ENCODE results near the gene PHKG2. TPM values are rescaled to one million over a fixed set of nuclear protein-coding genes. Genes with fewer than 3 reads are reported as not detected.

The PHKG2 gene
- total and polyA plus RNA-seq, 10 donors, result 28.5 to 51.6 (median 34.5) TPM

GRCh38 chr16:30736995-30737793 lies 11.0 kb upstream of the PHKG2 start:
- peak; percentile 74 for DNase-seq
- H3K9me3 ChIP-seq, result no peaks in the 10 kb centered on the region
- H3K4me1 ChIP-seq, result peaks cover 0 to 28% (median 17%) of the 10 kb centered on the region in 6 donors
- H3K27ac ChIP-seq, result peak overlapping the region in 1 of 8 donors; percentile 5
- intact Hi-C loops (cut with DNase I; ENCODE audit: low total_unique reads), result no loop called here
- peaks cover 15 to 100% (median 72%) of the 10 kb centered on the region in 6 donors for H3K36me3 ChIP-seq
- WGBS, 5 donors, result 90 to 96% (median 92%) methylated on average over 13 to 17 of the region's 17 CpGs
- H3K27me3 ChIP-seq (replicated peaks in 1 of 7), result no peaks in the 10 kb centered on the region
- H3K4me3 ChIP-seq, result no peak overlapping the region
- TF ChIP-seq, protein P1, sequence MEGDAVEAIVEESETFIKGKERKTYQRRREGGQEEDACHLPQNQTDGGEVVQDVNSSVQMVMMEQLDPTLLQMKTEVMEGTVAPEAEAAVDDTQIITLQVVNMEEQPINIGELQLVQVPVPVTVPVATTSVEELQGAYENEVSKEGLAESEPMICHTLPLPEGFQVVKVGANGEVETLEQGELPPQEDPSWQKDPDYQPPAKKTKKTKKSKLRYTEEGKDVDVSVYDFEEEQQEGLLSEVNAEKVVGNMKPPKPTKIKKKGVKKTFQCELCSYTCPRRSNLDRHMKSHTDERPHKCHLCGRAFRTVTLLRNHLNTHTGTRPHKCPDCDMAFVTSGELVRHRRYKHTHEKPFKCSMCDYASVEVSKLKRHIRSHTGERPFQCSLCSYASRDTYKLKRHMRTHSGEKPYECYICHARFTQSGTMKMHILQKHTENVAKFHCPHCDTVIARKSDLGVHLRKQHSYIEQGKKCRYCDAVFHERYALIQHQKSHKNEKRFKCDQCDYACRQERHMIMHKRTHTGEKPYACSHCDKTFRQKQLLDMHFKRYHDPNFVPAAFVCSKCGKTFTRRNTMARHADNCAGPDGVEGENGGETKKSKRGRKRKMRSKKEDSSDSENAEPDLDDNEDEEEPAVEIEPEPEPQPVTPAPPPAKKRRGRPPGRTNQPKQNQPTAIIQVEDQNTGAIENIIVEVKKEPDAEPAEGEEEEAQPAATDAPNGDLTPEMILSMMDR (IDR thresholded peaks at IDR 0.05 in 8 of 11, conservative IDR thresholded peaks at IDR 0.05 in 3 of 11), result no peak
- peak in 1 of 3 donors; percentile 36 for TF ChIP-seq POLR2AphosphoS5 (IDR thresholded peaks at IDR 0.05)
- TF ChIP-seq POLR2A (IDR thresholded peaks at IDR 0.05), result no peak

- no peak for DNase-seq
- H3K9me3 ChIP-seq, result no peaks in the 10 kb centered on the region
- no peak overlapping the region for H3K4me3 ChIP-seq
- no peaks in the 10 kb centered on the region for H3K27me3 ChIP-seq (replicated peaks in 1 of 7)
- peaks cover 0 to 28% (median 17%) of the 10 kb centered on the region in 6 donors for H3K4me1 ChIP-seq
- peak overlapping the region in 1 of 8 donors; percentile 5 for H3K27ac ChIP-seq
- intact Hi-C loops (cut with DNase I; ENCODE audit: low total_unique reads), result no loop called here
- WGBS, 5 donors, result 78 to 84% (median 79%) methylated on average over 20 to 25 of the region's 25 CpGs
- TF ChIP-seq POLR2AphosphoS5 (IDR thresholded peaks at IDR 0.05), result peak in 2 of 3 donors; percentile 31 to 66
- TF ChIP-seq, protein P1 (IDR thresholded peaks at IDR 0.05 in 8 of 11, conservative IDR thresholded peaks at IDR 0.05 in 3 of 11), result no peak
- H3K36me3 ChIP-seq, result peaks cover 13 to 100% (median 70%) of the 10 kb centered on the region in 6 donors
Observed at GRCh38 chr16:30737794-30738648, 10.2 kb upstream of the PHKG2 start.

DNA sequence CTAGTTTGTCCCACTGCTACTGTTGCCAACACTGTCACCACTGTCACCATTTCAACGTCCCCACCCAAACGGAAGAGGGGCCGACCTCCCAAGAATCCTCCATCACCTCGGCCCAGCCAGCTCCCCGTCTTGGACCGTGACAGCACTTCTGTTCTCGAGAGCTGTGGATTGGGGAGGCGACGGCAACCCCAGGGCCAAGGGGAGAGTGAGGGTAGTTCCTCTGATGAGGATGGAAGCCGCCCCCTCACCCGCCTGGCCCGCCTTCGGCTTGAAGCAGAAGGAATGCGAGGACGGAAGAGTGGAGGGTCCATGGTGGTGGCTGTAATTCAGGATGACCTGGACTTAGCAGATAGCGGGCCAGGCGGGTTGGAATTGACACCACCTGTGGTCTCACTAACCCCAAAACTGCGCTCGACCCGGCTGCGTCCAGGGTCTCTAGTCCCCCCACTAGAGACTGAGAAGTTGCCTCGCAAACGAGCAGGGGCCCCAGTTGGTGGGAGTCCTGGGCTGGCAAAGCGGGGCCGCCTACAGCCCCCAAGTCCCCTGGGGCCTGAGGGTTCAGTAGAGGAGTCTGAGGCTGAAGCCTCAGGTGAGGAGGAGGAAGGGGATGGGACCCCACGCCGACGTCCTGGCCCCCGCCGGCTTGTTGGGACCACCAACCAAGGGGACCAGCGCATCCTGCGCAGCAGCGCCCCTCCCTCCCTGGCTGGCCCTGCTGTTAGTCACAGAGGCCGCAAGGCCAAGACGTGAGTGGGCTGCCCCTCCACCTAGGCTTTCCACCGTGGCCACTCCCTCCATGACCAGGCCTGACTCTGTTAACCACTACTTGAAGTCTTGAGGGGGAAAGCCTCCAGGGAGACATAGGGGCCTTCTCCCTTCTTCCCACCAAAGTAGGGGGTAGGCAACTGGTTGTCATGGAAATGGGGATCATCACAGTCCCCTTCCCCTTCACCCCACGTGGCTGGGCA lies 9.0 kb upstream of the PHKG2 start:
- DNase-seq, result no peak
- Histone ChIP-seq H3K4me3 (no peak overlapping the region), H3K9me3 (no peaks in the 10 kb centered on the region), H3K27me3 (replicated peaks in 1 of 7) (no peaks in the 10 kb centered on the region), H3K4me1 (peaks cover 0 to 28% (median 17%) of the 10 kb centered on the region in 6 donors), H3K27ac (no peak overlapping the region), H3K36me3 (peaks cover 8 to 100% (median 68%) of the 10 kb centered on the region in 6 donors)
- 91 to 95% (median 92%) methylated on average over 25 to 37 of the region's 37 CpGs for WGBS, 5 donors
- TF ChIP-seq POLR2A (IDR thresholded peaks at IDR 0.05), result no peak
- TF ChIP-seq POLR2AphosphoS5 (IDR thresholded peaks at IDR 0.05), result peak; percentile 19 to 74 (median 32)
- TF ChIP-seq, protein P1 (IDR thresholded peaks at IDR 0.05 in 8 of 11, conservative IDR thresholded peaks at IDR 0.05 in 3 of 11), result no peak
- intact Hi-C loops (cut with DNase I; ENCODE audit: low total_unique reads), result no loop called here

All from spleen (tissue), 11 donors.